Measurements from ENCODE around the gene LONP1.

LONP1 gene

DNA sequence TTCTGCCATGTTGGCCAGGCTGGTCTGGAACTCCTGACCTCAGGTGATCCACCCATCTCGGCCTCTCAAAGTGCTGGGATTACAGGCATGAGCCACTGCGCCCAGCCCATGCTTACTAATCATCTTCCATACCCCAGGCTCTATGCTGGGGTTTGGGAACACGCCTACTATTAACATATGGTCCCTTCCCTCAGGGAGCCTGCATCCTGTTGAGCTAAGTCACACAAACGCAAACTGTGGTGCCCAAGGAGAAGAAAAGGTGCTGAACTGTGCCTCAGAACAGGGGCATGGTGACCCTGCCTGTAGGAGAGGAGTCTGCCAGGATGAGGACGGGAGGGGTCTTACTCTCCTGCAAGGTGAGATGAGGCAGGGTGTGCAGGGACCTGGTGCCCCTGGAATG lies 45.2 kb downstream of the LONP1 start:
- H3K4me3 ChIP-seq (ENCODE audit: low read length in 2 of 2), result no peak overlapping the region
- peaks cover 8% of the 10 kb centered on the region for H3K4me1 ChIP-seq (ENCODE audit: control insufficient read depth, insufficient read depth, low read length)
- H3K36me3 ChIP-seq (ENCODE audit: control insufficient read depth in 2 of 2, insufficient read depth in 2 of 2, low read length in 2 of 2), result peaks cover under 1 to 4% of the 10 kb centered on the region in 2 donors
- no peaks in the 10 kb centered on the region for H3K27me3 ChIP-seq (ENCODE audit: control insufficient read depth in 1 of 2, insufficient read depth in 2 of 2, low read length in 2 of 2)
- no peaks in the 10 kb centered on the region for H3K9me3 ChIP-seq (ENCODE audit: control insufficient read depth in 2 of 2, low read length in 2 of 2)
- H3K27ac ChIP-seq (ENCODE audit: low read length), result no peak overlapping the region
- no peak overlapping the region for H3K9ac ChIP-seq (ENCODE audit: low read length in 2 of 2)

DNA sequence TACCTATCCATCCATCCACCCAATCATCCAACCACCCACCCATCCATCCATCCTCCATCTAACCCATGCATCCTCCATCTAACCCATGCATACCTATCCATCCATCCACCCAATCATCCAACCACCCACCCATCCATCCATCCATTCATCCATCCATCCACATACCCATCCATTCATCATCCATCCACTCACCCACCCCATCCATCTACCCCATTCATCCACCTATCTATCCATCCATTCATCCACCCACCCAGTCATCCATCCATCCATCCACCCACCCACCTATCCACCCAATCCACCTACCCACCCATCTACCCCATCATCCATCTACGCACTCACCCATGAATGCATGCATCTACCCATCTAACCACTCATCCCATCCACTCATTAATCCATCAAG lies 46.2 kb downstream of the LONP1 start:
- no peaks in the 10 kb centered on the region for H3K4me1 ChIP-seq (ENCODE audit: control insufficient read depth, insufficient read depth, low read length)
- H3K9me3 ChIP-seq (ENCODE audit: control insufficient read depth in 2 of 2, low read length in 2 of 2), result no peaks in the 10 kb centered on the region
- H3K27me3 ChIP-seq (ENCODE audit: control insufficient read depth in 1 of 2, insufficient read depth in 2 of 2, low read length in 2 of 2), result no peaks in the 10 kb centered on the region
- H3K27ac ChIP-seq (ENCODE audit: low read length), result no peak overlapping the region
- peaks cover 9 to 13% of the 10 kb centered on the region in 2 donors for H3K36me3 ChIP-seq (ENCODE audit: control insufficient read depth in 2 of 2, insufficient read depth in 2 of 2, low read length in 2 of 2)
- H3K9ac ChIP-seq (ENCODE audit: low read length in 2 of 2), result no peak overlapping the region
- no peak overlapping the region for H3K4me3 ChIP-seq (ENCODE audit: low read length in 2 of 2)

DNA sequence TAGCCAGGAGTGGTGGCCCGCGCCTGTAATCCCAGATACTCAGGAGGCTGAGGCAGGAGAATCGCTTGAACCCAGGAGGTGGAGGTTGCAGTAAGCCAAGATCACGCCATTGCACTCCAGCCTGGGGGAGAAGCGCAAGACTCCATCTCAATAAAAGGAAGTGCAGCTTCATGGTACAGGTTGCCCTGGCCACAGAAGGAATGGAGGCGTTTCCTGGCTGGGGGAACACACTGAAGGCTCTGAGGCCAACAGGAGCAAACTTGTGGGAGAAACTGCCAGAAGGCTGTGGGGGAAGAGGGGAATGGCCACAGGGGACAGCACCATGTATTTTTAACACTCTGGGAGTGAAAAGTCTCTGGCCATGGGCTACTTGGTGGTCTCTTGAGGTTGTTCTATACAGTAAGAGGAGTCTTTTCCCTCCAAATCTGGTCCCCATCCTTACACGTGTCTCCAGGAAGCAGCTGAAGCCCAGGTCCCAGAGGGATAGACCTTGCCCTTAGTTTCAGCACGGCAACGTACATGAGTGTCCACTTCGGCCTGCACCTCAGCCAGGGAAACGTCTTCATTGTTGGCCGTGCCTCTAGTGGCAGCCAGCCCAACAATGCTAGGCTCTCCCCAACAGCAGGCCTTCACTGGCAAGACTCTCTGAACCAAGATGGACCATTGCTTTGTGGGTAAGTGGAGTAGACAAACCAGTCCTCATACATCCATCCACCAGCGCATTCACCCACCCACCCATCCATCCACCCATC lies 47.1 kb downstream of the LONP1 start:
- no peak overlapping the region for H3K27ac ChIP-seq (ENCODE audit: low read length)
- H3K4me3 ChIP-seq (ENCODE audit: low read length in 2 of 2), result no peak overlapping the region
- H3K4me1 ChIP-seq (ENCODE audit: control insufficient read depth, insufficient read depth, low read length), result no peaks in the 10 kb centered on the region
- H3K36me3 ChIP-seq (ENCODE audit: control insufficient read depth in 2 of 2, insufficient read depth in 2 of 2, low read length in 2 of 2), result peaks cover 9 to 13% of the 10 kb centered on the region in 2 donors
- no peaks in the 10 kb centered on the region for H3K27me3 ChIP-seq (ENCODE audit: control insufficient read depth in 1 of 2, insufficient read depth in 2 of 2, low read length in 2 of 2)
- no peak overlapping the region for H3K9ac ChIP-seq (ENCODE audit: low read length in 2 of 2)
- H3K9me3 ChIP-seq (ENCODE audit: control insufficient read depth in 2 of 2, low read length in 2 of 2), result no peaks in the 10 kb centered on the region

DNA sequence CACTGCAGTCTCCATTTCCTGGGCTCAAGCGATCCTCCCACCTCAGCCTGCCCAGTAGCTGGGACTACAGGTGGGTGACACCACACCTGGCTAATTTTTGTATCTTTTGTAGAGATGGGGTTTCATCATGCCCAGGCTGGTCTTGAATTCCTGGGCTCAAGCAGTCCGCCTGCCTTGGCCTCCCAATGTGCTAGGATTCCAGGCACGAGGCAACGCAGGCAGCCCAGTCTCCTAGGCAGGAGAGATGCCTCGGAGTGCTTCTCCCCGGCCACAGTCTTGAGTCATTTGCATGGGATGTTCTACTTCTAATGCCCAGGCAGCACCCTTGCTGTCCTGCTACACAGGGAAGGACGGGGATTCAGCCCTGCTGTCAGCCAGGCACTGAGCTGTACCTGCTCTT lies 48.3 kb downstream of the LONP1 start:
- H3K4me3 ChIP-seq (ENCODE audit: low read length in 2 of 2), result no peak overlapping the region
- H3K36me3 ChIP-seq (ENCODE audit: control insufficient read depth in 2 of 2, insufficient read depth in 2 of 2, low read length in 2 of 2), result peaks cover 20 to 24% of the 10 kb centered on the region in 2 donors
- no peak overlapping the region for H3K27ac ChIP-seq (ENCODE audit: low read length)
- no peaks in the 10 kb centered on the region for H3K27me3 ChIP-seq (ENCODE audit: control insufficient read depth in 1 of 2, insufficient read depth in 2 of 2, low read length in 2 of 2)
- H3K9me3 ChIP-seq (ENCODE audit: control insufficient read depth in 2 of 2, low read length in 2 of 2), result no peaks in the 10 kb centered on the region
- H3K4me1 ChIP-seq (ENCODE audit: control insufficient read depth, insufficient read depth, low read length), result no peaks in the 10 kb centered on the region
- H3K9ac ChIP-seq (ENCODE audit: low read length in 2 of 2), result no peak overlapping the region

DNA sequence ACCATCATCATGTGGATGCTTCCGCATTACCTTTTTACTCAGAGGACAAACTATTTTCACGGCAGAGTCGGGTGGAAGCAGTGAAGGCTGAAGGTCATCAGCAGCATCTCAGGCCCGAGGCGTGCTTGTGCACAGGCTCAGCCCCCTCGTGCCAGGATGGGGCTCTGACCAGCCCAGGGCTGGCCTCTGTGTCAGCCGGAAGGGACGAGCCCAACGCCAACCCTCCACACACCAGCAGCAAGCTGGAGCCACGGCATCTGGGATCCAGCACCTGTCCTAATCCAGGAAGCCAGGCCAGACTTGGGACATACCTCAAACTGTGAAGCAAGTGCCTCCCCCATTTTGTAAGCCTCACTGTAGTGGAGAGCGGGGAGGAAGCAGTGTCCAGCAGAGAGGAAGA lies 50.7 kb downstream of the LONP1 start:
- H3K9ac ChIP-seq (ENCODE audit: low read length in 2 of 2), result no peak overlapping the region
- H3K4me3 ChIP-seq (ENCODE audit: low read length in 2 of 2), result no peak overlapping the region
- no peaks in the 10 kb centered on the region for H3K9me3 ChIP-seq (ENCODE audit: control insufficient read depth in 2 of 2, low read length in 2 of 2)
- H3K4me1 ChIP-seq (ENCODE audit: control insufficient read depth, insufficient read depth, low read length), result no peaks in the 10 kb centered on the region
- no peak overlapping the region for H3K27ac ChIP-seq (ENCODE audit: low read length)
- H3K36me3 ChIP-seq (ENCODE audit: control insufficient read depth in 2 of 2, insufficient read depth in 2 of 2, low read length in 2 of 2), result peaks cover 42 to 47% of the 10 kb centered on the region in 2 donors
- H3K27me3 ChIP-seq (ENCODE audit: control insufficient read depth in 1 of 2, insufficient read depth in 2 of 2, low read length in 2 of 2), result no peaks in the 10 kb centered on the region

DNA sequence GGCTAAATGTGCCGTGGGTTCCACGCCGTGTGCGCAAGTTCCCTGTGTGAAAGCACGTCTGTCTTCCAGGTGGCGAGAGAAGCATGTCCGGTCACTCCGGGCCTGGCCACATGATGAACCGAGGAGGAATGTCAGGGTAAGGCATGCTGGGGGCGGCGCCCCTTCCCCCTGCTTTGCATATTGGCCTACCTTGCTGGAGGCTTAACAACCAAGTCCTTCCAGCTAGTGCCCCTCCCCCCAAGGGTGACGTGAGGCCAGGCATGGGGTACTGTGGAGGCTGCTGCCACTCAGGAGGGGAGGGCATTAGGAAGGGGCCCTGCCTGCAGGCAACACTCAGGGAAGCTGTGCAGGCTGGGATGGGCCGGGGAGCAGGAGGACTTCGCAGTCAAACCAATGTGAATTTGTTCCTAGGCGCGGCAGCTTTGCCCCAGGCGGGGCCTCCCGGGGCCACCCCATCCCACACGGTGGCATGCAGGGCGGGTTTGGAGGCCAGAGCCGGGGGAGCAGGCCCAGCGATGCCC lies 52.1 kb downstream of the LONP1 start:
- H3K27ac ChIP-seq (ENCODE audit: low read length), result no peak overlapping the region
- H3K27me3 ChIP-seq (ENCODE audit: control insufficient read depth in 1 of 2, insufficient read depth in 2 of 2, low read length in 2 of 2), result no peaks in the 10 kb centered on the region
- H3K36me3 ChIP-seq (ENCODE audit: control insufficient read depth in 2 of 2, insufficient read depth in 2 of 2, low read length in 2 of 2), result peaks cover 55 to 56% of the 10 kb centered on the region in 2 donors
- H3K4me1 ChIP-seq (ENCODE audit: control insufficient read depth, insufficient read depth, low read length), result no peaks in the 10 kb centered on the region
- H3K4me3 ChIP-seq (ENCODE audit: low read length in 2 of 2), result no peak overlapping the region
- no peaks in the 10 kb centered on the region for H3K9me3 ChIP-seq (ENCODE audit: control insufficient read depth in 2 of 2, low read length in 2 of 2)
- no peak overlapping the region for H3K9ac ChIP-seq (ENCODE audit: low read length in 2 of 2)

DNA sequence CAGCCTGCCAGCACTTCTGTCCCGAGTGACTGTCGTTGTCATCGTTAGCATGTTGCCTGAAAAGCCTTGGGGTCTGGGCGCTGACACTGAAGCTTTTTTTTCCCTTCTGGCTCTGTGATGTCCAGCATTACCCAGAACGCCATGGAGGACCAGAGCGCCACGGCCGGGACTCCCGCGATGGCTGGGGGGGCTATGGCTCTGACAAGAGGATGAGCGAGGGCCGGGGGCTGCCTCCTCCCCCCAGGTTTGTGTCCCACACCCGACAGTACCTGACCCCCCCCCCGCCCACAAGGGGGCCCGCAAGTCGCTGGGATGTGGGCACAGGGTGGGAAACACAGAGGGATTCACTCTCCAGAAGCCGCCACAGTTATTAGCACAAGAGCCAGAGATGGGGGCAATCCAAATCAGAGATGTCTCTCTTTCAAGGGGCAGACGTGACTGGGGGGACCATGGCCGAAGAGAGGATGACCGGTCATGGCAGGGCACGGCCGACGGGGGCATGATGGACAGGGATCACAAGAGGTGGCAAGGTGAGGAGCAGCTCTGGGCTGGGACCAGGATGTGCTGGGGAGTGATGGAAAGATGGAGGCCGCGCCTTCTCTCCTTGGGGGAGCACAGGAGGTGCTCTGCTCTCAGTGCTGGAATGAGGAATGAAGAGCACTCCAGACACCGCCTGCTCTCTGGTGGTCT lies 52.9 kb downstream of the LONP1 start:
- Histone ChIP-seq H3K36me3 (ENCODE audit: control insufficient read depth in 2 of 2, insufficient read depth in 2 of 2, low read length in 2 of 2) (peaks cover 55 to 60% of the 10 kb centered on the region in 2 donors), H3K27me3 (ENCODE audit: control insufficient read depth in 1 of 2, insufficient read depth in 2 of 2, low read length in 2 of 2) (no peaks in the 10 kb centered on the region), H3K9ac (ENCODE audit: low read length in 2 of 2) (no peak overlapping the region), H3K4me1 (ENCODE audit: control insufficient read depth, insufficient read depth, low read length) (no peaks in the 10 kb centered on the region), H3K4me3 (ENCODE audit: low read length in 2 of 2) (no peak overlapping the region), H3K27ac (ENCODE audit: low read length) (no peak overlapping the region), H3K9me3 (ENCODE audit: control insufficient read depth in 2 of 2, low read length in 2 of 2) (no peaks in the 10 kb centered on the region)

DNA sequence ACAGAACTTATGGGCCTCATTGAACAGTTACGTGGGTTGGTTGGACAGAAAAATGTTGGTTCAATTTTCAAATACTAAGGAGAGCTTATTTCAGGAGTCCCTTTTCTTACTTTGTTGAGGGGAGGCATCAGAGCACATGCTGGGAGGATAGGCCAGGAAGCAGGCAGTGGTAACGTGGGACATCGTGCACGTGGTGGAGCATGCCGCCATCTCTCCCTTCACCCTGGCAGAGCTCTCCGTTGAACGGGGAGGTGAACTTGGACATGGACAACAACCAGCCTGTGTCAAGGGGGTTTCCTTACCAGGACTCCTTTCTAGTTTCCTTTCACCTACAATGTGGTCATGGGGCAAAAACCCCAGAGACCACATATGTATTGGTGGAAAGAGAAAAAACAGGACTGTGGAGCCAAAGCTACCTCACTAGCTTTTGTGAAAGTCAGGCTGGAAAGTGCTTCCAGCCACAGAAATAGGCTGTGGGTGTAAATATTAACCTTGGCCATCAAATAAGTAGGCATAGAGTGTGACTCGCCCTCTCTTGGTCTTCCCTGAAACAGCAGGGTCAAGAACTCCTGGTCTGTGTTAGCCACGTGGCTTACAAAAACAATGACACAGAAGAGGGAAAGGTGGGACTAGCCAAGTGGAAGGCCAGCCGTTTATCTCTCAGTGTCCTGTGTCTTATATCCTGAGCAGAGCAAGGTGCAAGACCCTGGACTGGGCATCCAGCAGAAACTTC lies 54.0 kb downstream of the LONP1 start:
- H3K27ac ChIP-seq (ENCODE audit: low read length), result no peak overlapping the region
- no peak overlapping the region for H3K9ac ChIP-seq (ENCODE audit: low read length in 2 of 2)

DNA sequence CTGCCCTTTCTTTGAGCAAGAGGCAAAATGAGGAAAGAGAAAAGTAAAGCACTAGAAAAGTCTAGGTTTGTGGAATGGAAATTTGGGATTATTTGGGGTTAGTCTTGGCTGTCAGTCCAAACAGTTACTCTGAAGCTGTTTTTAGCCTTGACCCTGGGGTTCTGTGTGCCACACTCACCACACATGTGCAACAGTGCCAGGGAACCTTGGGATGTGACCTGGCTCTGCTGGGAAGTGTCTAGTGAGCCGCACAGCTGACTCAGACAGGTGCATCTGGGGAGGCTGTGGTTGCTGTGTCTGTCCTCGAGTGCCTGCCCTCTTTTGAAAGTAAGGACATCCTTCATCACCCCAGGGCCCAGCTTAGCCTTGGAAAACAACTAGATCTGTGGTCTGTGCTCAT lies 55.4 kb downstream of the LONP1 start:
- H3K4me1 ChIP-seq (ENCODE audit: control insufficient read depth, insufficient read depth, low read length), result no peaks in the 10 kb centered on the region
- no peak overlapping the region for H3K4me3 ChIP-seq (ENCODE audit: low read length in 2 of 2)
- no peaks in the 10 kb centered on the region for H3K27me3 ChIP-seq (ENCODE audit: control insufficient read depth in 1 of 2, insufficient read depth in 2 of 2, low read length in 2 of 2)
- H3K27ac ChIP-seq (ENCODE audit: low read length), result no peak overlapping the region
- no peak overlapping the region for H3K9ac ChIP-seq (ENCODE audit: low read length in 2 of 2)
- H3K9me3 ChIP-seq (ENCODE audit: control insufficient read depth in 2 of 2, low read length in 2 of 2), result no peaks in the 10 kb centered on the region
- H3K36me3 ChIP-seq (ENCODE audit: control insufficient read depth in 2 of 2, insufficient read depth in 2 of 2, low read length in 2 of 2), result peaks cover 69 to 80% of the 10 kb centered on the region in 2 donors

More for the DNA sequence above, 54.0 kb downstream of the LONP1 start:
- no peaks in the 10 kb centered on the region for H3K4me1 ChIP-seq (ENCODE audit: control insufficient read depth, insufficient read depth, low read length)
- no peaks in the 10 kb centered on the region for H3K9me3 ChIP-seq (ENCODE audit: control insufficient read depth in 2 of 2, low read length in 2 of 2)
- H3K36me3 ChIP-seq (ENCODE audit: control insufficient read depth in 2 of 2, insufficient read depth in 2 of 2, low read length in 2 of 2), result peaks cover 62 to 69% of the 10 kb centered on the region in 2 donors
- H3K27me3 ChIP-seq (ENCODE audit: control insufficient read depth in 1 of 2, insufficient read depth in 2 of 2, low read length in 2 of 2), result no peaks in the 10 kb centered on the region
- H3K4me3 ChIP-seq (ENCODE audit: low read length in 2 of 2), result no peak overlapping the region

DNA sequence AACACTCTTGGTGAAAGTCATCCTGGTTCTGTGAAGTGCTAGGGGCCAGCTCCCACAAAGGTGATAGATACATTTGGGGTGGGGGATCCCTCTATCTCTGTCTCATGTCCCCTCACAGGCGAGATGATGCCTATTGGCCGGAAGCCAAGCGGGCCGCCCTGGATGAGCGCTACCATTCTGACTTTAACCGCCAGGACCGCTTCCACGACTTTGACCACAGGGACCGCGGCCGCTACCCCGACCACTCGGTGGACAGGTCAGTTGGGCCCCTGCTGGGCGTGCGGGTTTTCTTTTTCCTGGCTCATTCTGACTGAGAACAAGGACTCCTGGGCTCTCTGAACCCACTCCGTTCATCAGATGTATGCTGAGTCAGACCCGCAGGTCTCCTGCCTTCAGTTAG lies 56.0 kb downstream of the LONP1 start:
- H3K9me3 ChIP-seq (ENCODE audit: control insufficient read depth in 2 of 2, low read length in 2 of 2), result no peaks in the 10 kb centered on the region
- H3K9ac ChIP-seq (ENCODE audit: low read length in 2 of 2), result no peak overlapping the region
- peaks cover 63 to 77% of the 10 kb centered on the region in 2 donors for H3K36me3 ChIP-seq (ENCODE audit: control insufficient read depth in 2 of 2, insufficient read depth in 2 of 2, low read length in 2 of 2)
- no peaks in the 10 kb centered on the region for H3K4me1 ChIP-seq (ENCODE audit: control insufficient read depth, insufficient read depth, low read length)
- H3K27me3 ChIP-seq (ENCODE audit: control insufficient read depth in 1 of 2, insufficient read depth in 2 of 2, low read length in 2 of 2), result no peaks in the 10 kb centered on the region
- no peak overlapping the region for H3K4me3 ChIP-seq (ENCODE audit: low read length in 2 of 2)
- H3K27ac ChIP-seq (ENCODE audit: low read length), result no peak overlapping the region

Measured in stomach smooth muscle (tissue), 2 donors.